Coronary artery (tissue), 2 donors: ENCODE measurements around the gene ARRB1.

Experiments used
- DNase-seq: peaks from one replicate; pipeline ENCODE4 v3.0.0-alpha.2; 2017; ENCODE audit warnings: low spot score
- H3K27ac ChIP-seq, 2 donors: fragments of 200-600 bp; sonication (generic); one replicate each; pipeline ENCODE4 v1.5.1; 2016 to 2019
- H3K4me3 ChIP-seq: fragments of 200-600 bp; sonication (generic); 2 replicates; pipeline ENCODE4 v1.5.1; 2016; ENCODE audit warnings: mild to moderate bottlenecking, moderate library complexity
- CTCF ChIP-seq: fragments of 200-600 bp; sonication (generic); IDR thresholded peaks from one replicate; pipeline ENCODE4 v1.5.1; 2019; ENCODE audit warnings: antibody characterized with exemption

Gene ARRB1

GRCh38 chr11:75352588-75353206 lies 1.2 kb upstream of the ARRB1 start:
- H3K27ac ChIP-seq = peak overlapping the region in 1 of 2 donors; percentile 85
- no peak for DNase-seq
- H3K4me3 ChIP-seq = peak overlapping the region; percentile 76
- TF ChIP-seq CTCF = no peak

- peak; percentile 75 for DNase-seq
- Histone ChIP-seq H3K27ac (peak overlapping the region; percentile 77 to 85), H3K4me3 (peak overlapping the region; percentile 76)
- no peak for TF ChIP-seq CTCF
These were observed 528 bp upstream of the ARRB1 start for GRCh38 chr11:75351791-75352587.

GRCh38 chr11:75350743-75351540 lies 519 bp downstream of the ARRB1 start:
- TF ChIP-seq CTCF = no peak
- peak overlapping the region; percentile 76 for H3K4me3 ChIP-seq
- H3K27ac ChIP-seq = peak overlapping the region; percentile 77 to 85
- DNase-seq = peak; percentile 72

GRCh38 chr11:75350122-75350742 lies 1.2 kb downstream of the ARRB1 start:
- peak overlapping the region; percentile 76 for H3K4me3 ChIP-seq
- peak; percentile 68 for DNase-seq
- no peak for TF ChIP-seq CTCF
- H3K27ac ChIP-seq = peak overlapping the region in 1 of 2 donors; percentile 85

GRCh38 chr11:75349521-75350116 lies 1.8 kb downstream of the ARRB1 start:
- Histone ChIP-seq H3K4me3 (peak overlapping the region; percentile 76), H3K27ac (peak overlapping the region in 1 of 2 donors; percentile 85)
- DNase-seq = peak; percentile 71
- TF ChIP-seq CTCF = no peak

GRCh38 chr11:75347781-75348566 lies 3.5 kb downstream of the ARRB1 start:
- no peak for TF ChIP-seq CTCF
- Histone ChIP-seq H3K4me3 (no peak overlapping the region), H3K27ac (peak overlapping the region in 1 of 2 donors; percentile 85)
- DNase-seq = peak; percentile 72
